Activated CD8-positive, alpha-beta memory T cell treated with anti-CD3 and anti-CD28 coated beads, Interleukin-2, amount 50 U/mL, for 24 hours (primary cell): Measurements from ENCODE around the gene GNA15.

Experiments
- DNase-seq: peaks from one replicate; pipeline ENCODE4 v3.0.0-alpha.2; 2020; ENCODE audit errors: extremely low read depth

Gene GNA15

DNA sequence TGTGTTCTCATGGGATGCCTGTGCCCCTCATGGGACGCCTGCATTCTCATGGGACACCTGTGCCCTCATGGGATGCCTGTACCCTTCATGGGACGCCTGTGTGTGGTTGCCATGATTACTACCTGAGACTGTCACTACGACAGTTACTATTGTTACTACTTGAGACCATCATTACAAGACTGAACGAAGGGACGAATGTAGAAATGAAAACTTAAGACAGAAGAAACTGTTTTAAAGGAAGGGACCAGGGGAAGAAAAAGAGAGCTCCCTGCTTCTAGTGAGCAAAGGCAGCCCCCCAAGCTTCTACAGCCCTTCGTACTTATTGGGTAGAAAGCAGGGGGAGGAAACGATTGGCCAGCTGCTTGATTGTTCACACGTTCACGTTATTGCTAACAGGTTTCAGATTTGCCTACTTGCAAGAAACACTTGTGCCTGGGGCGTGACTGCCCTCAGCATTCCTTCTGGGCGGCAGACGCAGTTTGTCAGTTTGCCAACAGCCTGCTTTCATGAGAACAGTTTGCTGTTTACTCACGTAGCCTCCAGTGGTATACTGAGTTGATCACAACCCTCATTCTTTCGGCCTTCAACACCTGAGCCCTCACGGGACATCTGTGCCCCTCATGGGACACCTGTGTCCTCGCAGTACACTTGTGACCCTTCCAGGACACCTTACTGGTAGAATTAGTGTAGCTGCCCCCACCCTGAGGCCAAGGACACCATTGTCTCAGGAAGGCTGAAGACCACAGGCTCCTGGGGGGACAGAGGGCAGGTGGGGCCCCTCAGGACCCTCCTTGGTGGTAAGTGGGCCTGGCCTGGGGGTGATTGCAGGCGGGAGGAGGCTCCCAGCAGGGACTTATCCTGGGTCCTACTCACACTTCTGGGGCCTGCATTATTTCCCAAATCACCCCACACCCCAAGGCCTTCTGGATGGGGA, 40.2 kb downstream of the GNA15 start:
- DNase-seq, result no peak

DNA sequence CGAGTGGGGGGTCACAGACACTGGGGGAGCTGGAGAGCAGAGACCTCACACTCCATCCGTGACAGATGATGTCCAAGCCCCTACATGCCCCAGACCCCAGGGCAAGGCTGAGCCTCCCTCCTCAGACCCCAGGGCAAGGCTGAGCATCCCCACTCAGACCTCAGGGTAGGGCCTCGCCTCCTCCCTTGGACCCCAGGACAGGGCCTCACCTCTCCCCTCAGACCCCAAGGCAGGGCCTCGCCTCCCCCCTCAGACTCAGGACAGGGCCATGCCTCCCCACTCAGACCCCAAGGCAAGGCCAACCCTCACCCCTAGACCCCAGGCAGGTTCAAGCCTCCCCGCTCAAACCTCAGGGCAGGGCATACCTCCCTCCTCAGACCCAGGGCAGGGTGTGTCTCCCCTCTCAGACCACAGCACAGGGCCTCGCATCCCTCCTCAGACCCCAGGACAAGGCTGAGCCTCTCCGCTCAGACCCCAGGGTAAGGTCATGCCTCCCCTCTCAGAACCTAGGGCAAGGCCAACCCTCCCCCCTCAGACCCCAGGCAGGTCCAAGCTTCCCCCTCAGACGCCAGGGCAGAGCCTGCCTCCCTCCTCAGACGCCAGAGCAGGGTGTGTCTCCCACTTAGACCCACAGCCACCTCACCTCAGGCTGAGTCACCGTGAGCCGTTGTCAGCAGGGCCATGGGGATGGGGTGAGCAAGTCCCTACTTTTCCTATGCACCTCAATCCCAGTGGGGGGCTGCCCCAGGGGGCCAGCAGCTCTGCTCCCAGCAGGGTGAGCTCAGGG, 41.1 kb downstream of the GNA15 start:
- no peak for DNase-seq

DNA sequence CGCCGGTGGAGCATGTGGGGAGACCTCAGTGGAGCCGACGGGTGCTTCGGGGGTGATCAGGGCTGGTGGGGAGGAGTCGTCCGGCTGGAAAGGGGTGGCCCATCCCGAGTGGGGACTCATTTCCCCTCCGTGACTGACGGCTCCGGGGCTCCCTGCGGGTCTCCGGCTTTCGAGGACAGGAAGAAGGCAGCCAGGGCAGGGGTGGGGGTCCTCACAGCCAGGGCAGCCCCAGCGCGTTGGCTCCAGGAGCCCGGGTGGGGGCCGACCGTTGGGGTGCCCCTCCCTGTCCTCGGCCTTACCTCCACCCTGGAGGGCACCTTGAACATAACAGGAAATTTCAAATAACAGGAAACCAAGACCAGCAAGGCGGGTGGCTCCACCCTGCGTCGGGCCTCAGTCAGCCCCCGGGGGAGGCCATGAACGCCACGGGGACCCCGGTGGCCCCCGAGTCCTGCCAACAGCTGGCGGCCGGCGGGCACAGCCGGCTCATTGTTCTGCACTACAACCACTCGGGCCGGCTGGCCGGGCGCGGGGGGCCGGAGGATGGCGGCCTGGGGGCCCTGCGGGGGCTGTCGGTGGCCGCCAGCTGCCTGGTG, 42.6 kb downstream of the GNA15 start, which contains the start of gene S1PR4:
Gene S1PR4, plus strand, starts transcription at position 393 of the 596 bp plus-strand sequence. Its CDS starts 24 bp downstream, at position 417.
- no peak for DNase-seq

DNA sequence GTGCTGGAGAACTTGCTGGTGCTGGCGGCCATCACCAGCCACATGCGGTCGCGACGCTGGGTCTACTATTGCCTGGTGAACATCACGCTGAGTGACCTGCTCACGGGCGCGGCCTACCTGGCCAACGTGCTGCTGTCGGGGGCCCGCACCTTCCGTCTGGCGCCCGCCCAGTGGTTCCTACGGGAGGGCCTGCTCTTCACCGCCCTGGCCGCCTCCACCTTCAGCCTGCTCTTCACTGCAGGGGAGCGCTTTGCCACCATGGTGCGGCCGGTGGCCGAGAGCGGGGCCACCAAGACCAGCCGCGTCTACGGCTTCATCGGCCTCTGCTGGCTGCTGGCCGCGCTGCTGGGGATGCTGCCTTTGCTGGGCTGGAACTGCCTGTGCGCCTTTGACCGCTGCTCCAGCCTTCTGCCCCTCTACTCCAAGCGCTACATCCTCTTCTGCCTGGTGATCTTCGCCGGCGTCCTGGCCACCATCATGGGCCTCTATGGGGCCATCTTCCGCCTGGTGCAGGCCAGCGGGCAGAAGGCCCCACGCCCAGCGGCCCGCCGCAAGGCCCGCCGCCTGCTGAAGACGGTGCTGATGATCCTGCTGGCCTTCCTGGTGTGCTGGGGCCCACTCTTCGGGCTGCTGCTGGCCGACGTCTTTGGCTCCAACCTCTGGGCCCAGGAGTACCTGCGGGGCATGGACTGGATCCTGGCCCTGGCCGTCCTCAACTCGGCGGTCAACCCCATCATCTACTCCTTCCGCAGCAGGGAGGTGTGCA, 43.3 kb downstream of the GNA15 start:
- DNase-seq, result no peak

DNA sequence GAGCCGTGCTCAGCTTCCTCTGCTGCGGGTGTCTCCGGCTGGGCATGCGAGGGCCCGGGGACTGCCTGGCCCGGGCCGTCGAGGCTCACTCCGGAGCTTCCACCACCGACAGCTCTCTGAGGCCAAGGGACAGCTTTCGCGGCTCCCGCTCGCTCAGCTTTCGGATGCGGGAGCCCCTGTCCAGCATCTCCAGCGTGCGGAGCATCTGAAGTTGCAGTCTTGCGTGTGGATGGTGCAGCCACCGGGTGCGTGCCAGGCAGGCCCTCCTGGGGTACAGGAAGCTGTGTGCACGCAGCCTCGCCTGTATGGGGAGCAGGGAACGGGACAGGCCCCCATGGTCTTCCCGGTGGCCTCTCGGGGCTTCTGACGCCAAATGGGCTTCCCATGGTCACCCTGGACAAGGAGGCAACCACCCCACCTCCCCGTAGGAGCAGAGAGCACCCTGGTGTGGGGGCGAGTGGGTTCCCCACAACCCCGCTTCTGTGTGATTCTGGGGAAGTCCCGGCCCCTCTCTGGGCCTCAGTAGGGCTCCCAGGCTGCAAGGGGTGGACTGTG, 44.0 kb downstream of the GNA15 start:
- DNase-seq, result no peak

DNA sequence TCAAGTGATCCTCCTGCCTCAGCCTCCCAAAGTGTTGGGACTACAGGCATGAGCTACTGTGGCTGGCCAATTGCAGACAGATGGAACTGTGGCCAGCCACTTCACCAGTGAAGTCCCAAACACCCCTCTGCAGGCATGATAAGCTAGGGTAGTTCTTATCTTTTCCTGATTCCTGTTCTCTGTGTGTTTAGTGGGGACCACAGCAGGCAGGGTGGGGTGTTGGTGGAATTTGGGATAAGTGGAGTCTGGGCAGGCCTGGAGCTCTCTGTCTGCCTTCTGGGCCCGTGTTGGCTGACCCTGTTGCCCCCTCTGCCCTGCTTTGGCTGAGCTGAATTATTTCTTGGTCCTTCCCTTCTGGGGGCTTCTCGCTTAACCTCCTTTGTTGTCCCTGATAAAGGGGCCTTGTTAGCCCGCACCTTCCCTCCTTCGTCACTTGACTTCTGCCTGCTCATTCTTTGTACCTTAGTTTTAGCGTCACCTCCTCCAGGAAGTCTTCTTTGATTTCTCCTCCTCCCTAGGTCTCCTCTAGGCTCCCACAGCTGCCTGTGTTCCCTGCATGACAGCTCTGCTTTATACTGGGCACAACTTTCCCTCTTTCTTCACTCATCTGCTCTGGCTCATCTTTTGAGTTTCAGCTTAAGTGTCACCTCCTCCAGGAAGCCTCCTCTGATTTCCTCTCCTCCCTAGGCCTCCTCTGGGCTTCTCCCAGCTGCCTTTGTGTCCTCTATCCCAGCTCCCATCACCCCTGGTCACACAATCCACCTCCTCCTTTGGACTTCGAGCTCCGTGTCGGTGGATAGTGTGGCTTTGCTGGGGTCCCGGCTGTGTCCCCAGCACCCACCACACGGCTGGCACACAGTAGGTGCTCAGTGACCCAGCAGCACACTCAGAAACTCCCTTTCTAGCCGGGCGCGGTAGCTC, 48.1 kb downstream of the GNA15 start:
- no peak for DNase-seq

DNA sequence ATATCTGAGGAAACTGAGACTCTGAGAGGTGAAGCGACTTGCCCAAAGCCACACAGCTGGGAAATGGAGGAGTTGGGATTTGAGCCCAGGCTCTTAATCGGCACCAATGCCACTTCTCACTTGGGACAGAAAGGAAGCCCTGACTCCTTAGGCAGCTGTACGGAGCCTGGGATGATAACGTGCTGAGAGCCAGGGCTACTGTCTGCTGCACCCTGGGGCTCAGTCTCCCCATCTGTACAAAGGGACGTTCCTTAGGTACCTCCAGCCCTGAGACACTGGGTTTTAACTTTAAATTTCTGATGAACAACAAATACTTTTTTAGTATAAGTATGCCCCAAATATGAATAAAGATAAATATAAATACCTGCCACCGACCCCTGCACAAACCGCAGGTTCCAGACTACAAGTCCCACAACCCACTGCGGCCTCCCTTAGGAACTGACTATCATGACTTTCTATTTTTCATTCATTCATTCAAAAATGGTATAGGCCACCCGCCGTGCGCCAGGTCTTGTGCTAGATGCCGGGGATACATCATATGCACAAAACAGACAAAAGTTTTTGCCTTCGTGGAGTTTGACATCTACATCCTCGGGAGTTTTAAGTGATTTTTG, 49.1 kb downstream of the GNA15 start:
- no peak for DNase-seq

DNA sequence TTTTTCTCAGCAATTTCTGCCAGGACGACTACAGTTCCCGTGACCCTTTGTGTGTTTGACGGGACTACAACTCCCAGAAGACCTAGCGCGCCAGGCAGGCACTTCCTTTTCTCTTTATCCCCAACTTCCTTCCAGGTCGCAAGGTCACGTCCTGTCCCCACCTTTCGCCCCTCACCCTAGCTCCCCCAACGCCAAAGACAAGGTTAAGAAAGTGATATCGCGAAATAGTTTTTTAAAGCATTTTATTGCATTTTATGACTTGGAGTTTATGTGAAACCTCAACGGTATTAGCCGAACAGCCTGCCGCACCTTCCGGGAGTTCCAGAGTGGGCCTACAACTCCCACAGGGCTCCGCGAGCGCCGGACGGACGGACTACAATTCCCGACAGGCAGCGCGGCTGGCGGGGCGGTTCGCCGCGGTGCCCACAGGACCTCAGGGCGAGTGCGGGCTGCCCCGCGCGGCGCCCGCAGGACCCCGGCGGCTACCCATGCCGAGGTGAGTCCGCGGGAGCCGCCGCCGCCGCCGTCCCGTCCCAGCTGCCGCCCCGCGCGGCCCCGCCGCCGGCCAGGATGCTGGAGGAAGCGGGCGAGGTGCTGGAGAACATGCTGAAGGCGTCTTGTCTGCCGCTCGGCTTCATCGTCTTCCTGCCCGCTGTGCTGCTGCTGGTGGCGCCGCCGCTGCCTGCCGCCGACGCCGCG, 49.8 kb downstream of the GNA15 start, which contains the start of gene NCLN:
Gene NCLN, plus strand, starts transcription at position 470 of the 699 bp plus-strand sequence. Its CDS starts 101 bp downstream, at position 571.
- DNase-seq, result peak; percentile 80

DNA sequence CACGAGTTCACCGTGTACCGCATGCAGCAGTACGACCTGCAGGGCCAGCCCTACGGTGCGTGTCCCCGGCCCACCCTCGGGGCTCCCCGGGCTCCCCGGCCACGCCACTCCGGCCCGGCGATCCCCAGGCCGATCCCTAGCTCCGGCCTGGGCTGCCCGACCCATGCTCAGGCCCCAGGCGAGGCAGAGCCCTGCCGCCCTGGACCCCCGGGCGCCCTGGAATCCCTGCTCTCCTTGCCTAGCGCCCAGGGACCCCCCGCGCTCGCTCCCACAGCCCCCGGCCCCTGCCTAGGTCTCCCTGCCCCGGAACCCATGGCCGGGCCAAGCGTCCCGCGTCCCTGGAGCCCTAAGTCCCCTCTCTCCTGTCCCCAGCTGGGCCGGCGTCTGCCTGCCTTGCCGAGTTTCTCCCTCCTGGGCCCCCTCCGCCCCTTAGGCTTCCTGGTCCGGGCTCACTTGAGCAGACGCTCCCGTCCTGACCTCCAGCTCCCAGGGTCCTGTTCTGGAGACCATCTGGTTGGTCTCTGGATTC, 50.4 kb downstream of the GNA15 start:
- no peak for DNase-seq

DNA sequence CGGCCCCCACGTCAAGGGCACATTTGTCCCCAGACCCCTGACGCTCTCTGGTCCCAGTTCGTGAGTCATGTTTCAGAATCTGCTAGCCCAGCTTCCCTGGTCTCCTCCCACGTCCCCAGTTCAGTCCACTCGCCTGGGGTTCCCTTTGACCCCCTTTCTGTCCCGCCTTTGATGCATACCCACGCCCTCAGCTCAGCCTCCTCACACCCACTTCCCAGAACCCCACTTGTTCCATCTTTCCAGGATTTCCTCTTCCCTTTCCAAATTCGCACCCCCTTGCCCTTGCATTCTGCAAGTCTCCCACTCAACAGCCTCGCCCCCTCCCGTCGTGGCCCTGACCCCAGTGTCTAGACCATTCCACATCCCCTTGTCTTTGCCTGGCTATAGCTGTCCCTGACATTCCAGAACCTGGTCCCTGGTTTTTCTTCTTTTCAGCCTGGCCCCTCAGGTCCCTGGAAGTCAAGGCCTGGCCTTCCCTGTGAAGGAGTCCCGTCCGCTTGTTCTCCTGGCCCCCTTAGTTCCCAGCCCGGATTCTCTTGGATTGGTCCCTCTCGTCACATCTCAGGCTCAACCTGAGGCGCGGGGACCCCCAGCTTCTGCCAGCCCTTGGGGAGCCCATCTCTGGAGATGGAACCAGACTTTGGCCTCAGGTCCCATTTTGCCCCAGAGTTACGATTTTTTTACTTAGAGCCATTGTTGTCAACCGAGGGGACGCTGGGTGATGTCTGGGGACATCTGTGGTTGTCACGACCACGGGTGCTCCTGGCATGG, 51.2 kb downstream of the GNA15 start:
- DNase-seq, result no peak

DNA sequence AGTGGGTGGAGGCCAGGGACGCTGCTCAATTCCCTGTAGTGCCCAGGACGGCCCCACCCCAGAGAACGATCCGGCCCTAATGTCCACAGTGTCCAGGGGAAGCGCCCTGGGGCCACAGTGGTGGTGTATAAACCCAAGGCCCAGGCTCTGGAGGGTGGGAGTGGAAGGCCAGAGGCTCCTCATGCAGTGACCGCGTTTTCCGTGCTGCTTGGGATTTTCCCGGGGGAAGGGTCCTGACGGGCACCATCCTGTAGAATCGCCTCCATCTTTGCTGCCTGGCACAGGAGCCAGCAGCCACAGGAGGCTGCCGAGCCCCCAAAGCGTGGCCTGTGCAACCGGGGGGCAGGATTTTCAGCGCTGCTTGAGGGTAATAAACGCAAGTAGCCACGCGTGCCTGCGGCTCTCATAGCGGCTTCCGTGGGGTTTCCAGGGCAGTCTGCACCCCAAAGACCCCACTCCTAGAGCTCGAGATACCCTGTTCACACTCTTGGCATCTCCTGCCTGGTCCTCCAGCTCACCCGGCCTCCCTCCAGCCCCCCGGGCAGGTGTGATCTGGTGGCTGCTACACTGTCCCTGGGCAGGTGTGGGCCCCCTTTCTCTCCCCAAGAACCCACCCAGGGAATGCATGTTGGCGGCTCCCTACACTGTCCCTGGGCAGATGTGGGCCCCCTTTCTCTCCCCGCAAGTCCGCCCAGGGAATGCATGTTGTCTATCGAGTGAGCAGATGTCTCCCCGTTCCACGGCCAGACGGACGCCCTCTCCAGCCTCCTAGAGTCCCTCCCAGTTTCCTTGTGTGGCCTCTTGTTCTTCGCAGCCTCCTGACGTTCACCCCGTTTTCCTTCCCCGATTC, 52.1 kb downstream of the GNA15 start:
- no peak for DNase-seq

DNA sequence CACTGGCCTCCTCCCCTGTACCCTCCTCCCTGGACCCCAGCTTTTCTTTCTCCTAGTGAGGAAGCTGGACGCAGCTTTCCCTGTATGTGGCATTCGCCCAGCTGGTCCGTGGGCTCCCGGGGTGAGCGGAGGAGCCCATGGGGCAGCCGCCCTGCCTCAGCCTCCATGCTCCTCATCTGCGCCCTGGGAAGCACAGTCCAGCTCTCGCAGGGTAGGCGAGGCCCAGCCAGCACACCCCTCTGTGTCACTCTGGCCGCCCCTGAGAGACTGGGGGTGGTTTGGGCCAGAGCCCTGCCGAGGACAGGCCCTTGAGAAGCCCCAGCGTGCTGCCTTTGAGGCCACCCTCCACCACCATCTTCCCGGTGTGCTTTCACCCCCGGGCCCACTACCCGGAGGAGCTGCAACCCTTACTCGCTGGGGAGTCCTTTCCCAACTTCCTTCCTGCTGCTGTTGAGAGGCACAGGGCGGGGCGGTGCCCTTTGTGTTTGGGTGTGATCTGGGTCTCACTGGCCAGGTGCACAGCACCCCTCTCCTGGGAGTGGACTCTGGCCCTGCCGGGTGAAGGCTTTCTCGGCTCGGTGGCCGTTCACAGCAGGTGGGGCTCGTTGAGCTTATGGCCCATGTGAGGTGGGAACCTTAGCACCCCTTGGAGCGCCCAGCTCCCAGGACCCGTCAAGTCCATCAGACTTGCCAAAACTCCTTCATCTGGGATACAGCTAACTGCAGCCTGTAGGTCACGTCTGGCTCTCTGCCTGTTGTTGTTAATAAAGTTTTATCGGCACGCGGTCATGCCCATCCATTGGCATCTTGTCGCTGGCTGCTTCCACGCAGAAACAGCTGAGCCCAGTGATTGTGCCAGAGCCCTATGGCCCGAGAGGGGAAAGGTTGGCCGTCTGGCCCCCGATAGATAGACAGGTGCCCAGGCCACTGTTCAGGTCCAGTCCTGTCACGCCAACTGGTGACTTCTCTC, 53.1 kb downstream of the GNA15 start:
- DNase-seq, result no peak

DNA sequence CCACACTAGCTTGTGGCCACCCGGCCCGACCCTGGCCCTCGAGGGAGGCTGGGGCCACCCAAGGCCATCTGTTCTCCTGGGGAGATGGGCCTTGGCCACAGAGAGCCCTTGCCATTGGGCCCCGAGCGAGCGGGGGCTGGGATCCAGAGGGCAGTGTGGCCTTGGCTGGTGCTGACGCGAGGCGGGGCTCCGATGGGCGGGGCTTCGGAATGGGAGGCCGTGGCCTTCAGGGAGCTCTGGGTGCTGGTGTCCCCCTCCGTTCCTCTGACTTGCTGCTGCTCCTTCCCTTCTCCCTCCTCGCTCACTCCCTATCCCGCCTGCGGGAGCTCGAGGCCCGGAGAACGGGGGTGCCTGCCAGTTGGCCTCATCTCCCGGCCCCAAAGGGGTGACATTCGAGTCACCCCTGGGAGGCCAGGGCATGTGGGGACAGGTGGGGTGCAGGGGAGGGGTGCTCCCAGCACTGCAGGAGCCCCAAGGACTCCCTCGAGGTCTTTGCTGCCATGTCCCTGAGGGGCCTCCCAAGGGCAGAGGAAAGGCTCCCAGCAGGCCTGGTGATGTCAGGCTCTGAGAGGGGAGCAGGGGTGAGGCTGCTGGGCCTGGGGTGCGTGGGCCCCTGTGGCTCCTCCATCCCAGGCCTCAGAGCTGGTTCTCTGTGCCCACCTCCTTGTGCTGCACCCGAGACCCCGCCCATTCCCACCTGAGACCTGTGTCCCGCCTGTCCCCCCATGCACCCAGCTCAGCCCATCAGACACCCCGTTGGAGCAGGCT, 54.1 kb downstream of the GNA15 start:
- DNase-seq, result no peak

DNA sequence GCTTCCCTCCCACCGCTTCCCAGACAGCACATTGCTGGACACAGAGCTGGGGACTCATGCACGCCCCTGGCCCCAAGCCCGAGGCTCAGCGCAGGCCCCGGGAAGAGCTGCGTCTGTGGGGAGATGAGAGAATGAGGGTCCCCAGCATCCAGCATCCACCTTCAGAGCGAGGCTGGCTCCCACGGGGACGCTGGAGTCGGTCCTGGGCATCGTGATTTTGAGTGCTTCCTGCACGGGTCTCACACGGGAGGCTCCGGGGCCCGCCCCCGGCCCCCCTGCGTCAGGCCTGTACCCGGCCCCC, 54.6 kb downstream of the GNA15 start:
- DNase-seq, result no peak
